K562 (cell line): ENCODE measurements around the gene CUX1. TPM values are rescaled to one million over a fixed set of nuclear protein-coding genes. Genes with fewer than 3 reads are reported as not detected.
A peak's percentile ranks its signal among the peaks of the same experiment; 100 is the strongest.

ENCODE experiments used
- AFF4 ChIP-seq: sonication (generic); formaldehyde crosslinking; IDR thresholded peaks from 2 replicates; pipeline ENCODE4 v1.8.0; 2023; ENCODE audit warnings: mild to moderate bottlenecking, missing genetic modification reagents
- ARID1B ChIP-seq: fragments of 450-650 bp; IDR thresholded peaks from 2 replicates; pipeline ENCODE4 v1.6.1; 2016; ENCODE audit warnings: antibody characterized with exemption, mild to moderate bottlenecking, inconsistent platforms
- ATF3 ChIP-seq, 2 experiments: fragments of 450-650 bp in 1 of 2; sonication (generic) in 1 of 2; formaldehyde crosslinking in 1 of 2; IDR thresholded peaks in 1 of 2; conservative IDR thresholded peaks in 1 of 2; 2 replicates each; pipeline versions ENCODE4 v1.6.1 to v1.8.1; 2016 to 2023; ENCODE audit warnings: mild to moderate bottlenecking in 2 of 2, moderate library complexity in 2 of 2, inconsistent platforms in 1 of 2, missing genetic modification reagents in 1 of 2
- CBFA2T2 ChIP-seq: fragments of 450-650 bp; conservative IDR thresholded peaks from 2 replicates; pipeline ENCODE4 v1.6.1; 2017; ENCODE audit warnings: mild to moderate bottlenecking
- CBX8 ChIP-seq: fragments of 200-600 bp; sonication (generic); IDR thresholded peaks from 2 replicates; pipeline ENCODE4 v1.6.1; 2012; ENCODE audit warnings: borderline replicate concordance, mixed run types, low read depth, mild to moderate bottlenecking, moderate library complexity, mixed read lengths, low read length, control low read depth, inconsistent platforms; ENCODE audit not compliant: poor library complexity, severe bottlenecking; ENCODE audit errors: extremely low read depth
- CREM ChIP-seq: IDR thresholded peaks from 2 replicates; pipeline ENCODE4 v1.6.1; 2014; ENCODE audit warnings: antibody characterized with exemption, low read depth
- FOXP1 ChIP-seq: sonication (generic); formaldehyde crosslinking; IDR thresholded peaks from 2 replicates; pipeline ENCODE4 v1.8.0; 2022; ENCODE audit warnings: mild to moderate bottlenecking, missing genetic modification reagents
- IRF2 ChIP-seq: sonication (generic); formaldehyde crosslinking; IDR thresholded peaks from 2 replicates; pipeline ENCODE4 v1.8.1; 2022; ENCODE audit warnings: mild to moderate bottlenecking, missing genetic modification reagents
- NEUROD1 ChIP-seq: fragments of 150-350 bp; IDR thresholded peaks from 2 replicates; pipeline ENCODE4 v1.6.1; 2014; ENCODE audit warnings: borderline replicate concordance, low read length, low read depth; ENCODE audit not compliant: partially characterized antibody
- PBX2 ChIP-seq, 2 experiments: IDR thresholded peaks in 1 of 2; conservative IDR thresholded peaks in 1 of 2; 2 replicates each; pipeline ENCODE4 v1.6.1; 2016; ENCODE audit warnings: low read depth in 2 of 2, mild to moderate bottlenecking in 1 of 2, missing compliant biosample characterization in 1 of 2, missing genetic modification characterization in 1 of 2, moderate library complexity in 1 of 2
- POLR2AphosphoS5 ChIP-seq: IDR thresholded peaks from 2 replicates; pipeline ENCODE4 v1.6.1; 2011; ENCODE audit warnings: mild to moderate bottlenecking, low read depth, low read length, moderate library complexity; ENCODE audit not compliant: control insufficient read depth, insufficient read depth
- RBM34 ChIP-seq: fragments of 200-400 bp; formaldehyde crosslinking; IDR thresholded peaks from 2 replicates; pipeline ENCODE4 v1.6.1; 2018; ENCODE audit warnings: low read length, borderline replicate concordance; ENCODE audit not compliant: insufficient read depth
- RFX7 ChIP-seq: fragments of 250-450 bp; sonication (Bioruptor Pico); IDR thresholded peaks from 2 replicates; pipeline ENCODE4 v1.5.1; 2021; ENCODE audit warnings: mild to moderate bottlenecking
- SMARCA4 ChIP-seq: fragments of 450-650 bp; IDR thresholded peaks from 2 replicates; pipeline ENCODE4 v1.6.1; 2016
- ZNF274 ChIP-seq: IDR thresholded peaks from 2 replicates; pipeline ENCODE4 v1.6.1; 2011; ENCODE audit warnings: low read depth, mild to moderate bottlenecking, low read length, moderate library complexity, borderline replicate concordance
- ZNF57 ChIP-seq: fragments of 450-650 bp; formaldehyde crosslinking; IDR thresholded peaks from 2 replicates; pipeline ENCODE4 v1.4.0; 2020; ENCODE audit warnings: mild to moderate bottlenecking, moderate library complexity
- polyA plus RNA-seq, 8 experiments: library from polyadenylated mRNA; depleted of rRNA in 4 of 8; stranded (reverse) in 5 of 8; unstranded in 3 of 8; fragments of >200 nt; fragmentation: Nextera tagmentation in 2 of 8; fragmentation: Illumina TruSeq in 1 of 8; extraction: Ambion mirVana in 2 of 8; extraction: Trizol in 1 of 8; gene quantifications; 2 replicates each; pipeline versions ENCODE4 v1.2.1 to v1.2.3, GENCODE V29; 2011 to 2014; ENCODE audit warnings: inconsistent platforms in 1 of 8, missing spikeins in 1 of 8
- total RNA-seq, 7 experiments: library from RNA; depleted of rRNA in 6 of 7; stranded (reverse); fragments of >200 nt in 6 of 7; fragmentation: Illumina TruSeq in 2 of 7; extraction: Trizol in 2 of 7; gene quantifications; 2 replicates each; pipeline versions ENCODE4 v1.2.1 to v1.2.3, GENCODE V29; 2011 to 2021; ENCODE audit warnings: low replicate concordance in 1 of 7
- TF ChIP-seq, protein P1 (sequence below): fragments of 450-650 bp; formaldehyde crosslinking; IDR thresholded peaks from 2 replicates; pipeline ENCODE4 v1.4.0; 2022; ENCODE audit warnings: missing genetic modification characterization

Gene CUX1
- total and polyA plus RNA-seq, 9 of the 15 experiments (the other 6 are each of a cell fraction or from before 2014, with no cell fraction given), result 3.6 to 55.3 (median 25.2) TPM

GRCh38 chr7:102286237-102287110 lies 469.0 kb downstream of the CUX1 start, which contains the start of gene SH2B2 (continued):
- TF ChIP-seq PBX2 (CRISPR knock-in tag; IDR thresholded peaks at IDR 0.05; ENCODE audit: low read depth) (no peak; the same call in 1 of the 2 replicates), PBX2 (tag; conservative IDR thresholded peaks at IDR 0.05; ENCODE audit: low read depth) (peak; percentile 74), FOXP1 (no peak), ZNF274 (no peak), CBX8 (no peak), SMARCA4 (no peak), CREM (peak; percentile 48; the same call in 1 of the 2 replicates), CBFA2T2 (no peak), IRF2 (no peak), AFF4 (CRISPR knock-in tag) (no peak), ATF3 (IDR thresholded peaks at IDR 0.05) (no peak), ATF3 (CRISPR knock-in tag; conservative IDR thresholded peaks at IDR 0.05) (no peak), RBM34 (no peak; the same call in 1 of the 2 replicates), ZNF57 (no peak), POLR2AphosphoS5 (peak; percentile 56; the same call in 1 of the 2 replicates), RFX7 (CRISPR knock-in tag) (no peak), ARID1B (0 out of 2 replicates have a peak, but pooled peaks have one; percentile 21), NEUROD1 (no peak)
- TF ChIP-seq, protein P1, sequence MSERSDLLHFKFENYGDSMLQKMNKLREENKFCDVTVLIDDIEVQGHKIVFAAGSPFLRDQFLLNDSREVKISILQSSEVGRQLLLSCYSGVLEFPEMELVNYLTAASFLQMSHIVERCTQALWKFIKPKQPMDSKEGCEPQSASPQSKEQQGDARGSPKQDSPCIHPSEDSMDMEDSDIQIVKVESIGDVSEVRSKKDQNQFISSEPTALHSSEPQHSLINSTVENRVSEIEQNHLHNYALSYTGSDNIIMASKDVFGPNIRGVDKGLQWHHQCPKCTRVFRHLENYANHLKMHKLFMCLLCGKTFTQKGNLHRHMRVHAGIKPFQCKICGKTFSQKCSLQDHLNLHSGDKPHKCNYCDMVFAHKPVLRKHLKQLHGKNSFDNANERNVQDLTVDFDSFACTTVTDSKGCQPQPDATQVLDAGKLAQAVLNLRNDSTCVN (CRISPR knock-in tag), result no peak
